ENCODE results near the gene SH3BP4.

SH3BP4 gene

GRCh38 chr2:234913208-234913626 is 38.6 kb upstream of the SH3BP4 start:
- H3K4me3 ChIP-seq (ENCODE audit: low read depth, low read length): no peak overlapping the region
- H3K27me3 ChIP-seq: no peaks in the 10 kb centered on the region
- no peaks in the 10 kb centered on the region for H3K4me1 ChIP-seq
- H3K9me3 ChIP-seq: no peaks in the 10 kb centered on the region
- H3K36me3 ChIP-seq: no peaks in the 10 kb centered on the region
- no peak for DNase-seq
- no peak for TF ChIP-seq CTCF (IDR thresholded peaks at IDR 0.05; ENCODE audit: low read depth, low read length)

DNA sequence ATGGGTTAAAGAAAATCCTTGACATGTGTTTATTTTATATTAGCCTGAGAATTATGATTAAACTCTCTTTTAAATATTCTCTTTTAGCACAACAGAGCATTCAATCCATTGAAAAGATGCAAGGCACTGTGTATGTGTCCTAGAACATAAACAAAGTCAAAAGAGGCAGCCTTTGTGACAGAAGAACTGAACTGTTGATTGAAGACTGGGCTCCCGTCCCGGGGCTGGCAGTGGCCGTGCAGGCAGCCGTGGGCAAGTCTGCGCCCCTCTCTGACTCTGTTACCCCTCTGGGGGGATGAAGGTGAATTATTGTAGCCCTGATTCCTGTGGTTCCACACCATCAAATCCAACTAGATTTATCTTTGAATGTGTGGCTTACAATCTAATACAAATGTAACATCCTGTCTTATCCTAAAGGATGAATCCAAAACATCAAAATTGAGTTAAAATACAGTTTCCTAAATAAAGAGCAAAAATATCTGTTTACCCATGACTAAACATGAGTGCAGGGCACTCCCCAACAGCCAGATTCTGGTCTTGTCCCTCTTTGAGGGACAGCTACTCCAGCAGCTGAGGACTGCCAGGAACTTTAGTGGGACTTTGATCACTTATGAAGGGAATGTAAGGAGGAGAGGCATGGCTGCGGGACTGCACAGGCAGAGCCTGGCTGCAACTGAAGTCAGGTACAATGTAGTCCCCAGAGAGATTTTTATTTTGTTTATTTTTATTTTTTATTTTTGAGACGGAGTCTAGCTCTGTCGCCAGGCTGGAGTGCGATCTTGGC is 37.3 kb upstream of the SH3BP4 start:
- TF ChIP-seq CTCF (IDR thresholded peaks at IDR 0.05; ENCODE audit: low read depth, low read length): no peak
- Histone ChIP-seq H3K9me3 (no peaks in the 10 kb centered on the region), H3K4me3 (ENCODE audit: low read depth, low read length) (no peak overlapping the region), H3K27me3 (no peaks in the 10 kb centered on the region), H3K36me3 (no peaks in the 10 kb centered on the region), H3K4me1 (no peaks in the 10 kb centered on the region)
- DNase-seq: no peak

- Histone ChIP-seq H3K9me3 (no peaks in the 10 kb centered on the region), H3K27me3 (no peaks in the 10 kb centered on the region), H3K4me3 (ENCODE audit: low read depth, low read length) (no peak overlapping the region), H3K36me3 (no peaks in the 10 kb centered on the region), H3K4me1 (no peaks in the 10 kb centered on the region)
- no peak for TF ChIP-seq CTCF (IDR thresholded peaks at IDR 0.05; ENCODE audit: low read depth, low read length)
- no peak for DNase-seq
Measured at GRCh38 chr2:234916674-234917073, 35.1 kb upstream of the SH3BP4 start.

DNA sequence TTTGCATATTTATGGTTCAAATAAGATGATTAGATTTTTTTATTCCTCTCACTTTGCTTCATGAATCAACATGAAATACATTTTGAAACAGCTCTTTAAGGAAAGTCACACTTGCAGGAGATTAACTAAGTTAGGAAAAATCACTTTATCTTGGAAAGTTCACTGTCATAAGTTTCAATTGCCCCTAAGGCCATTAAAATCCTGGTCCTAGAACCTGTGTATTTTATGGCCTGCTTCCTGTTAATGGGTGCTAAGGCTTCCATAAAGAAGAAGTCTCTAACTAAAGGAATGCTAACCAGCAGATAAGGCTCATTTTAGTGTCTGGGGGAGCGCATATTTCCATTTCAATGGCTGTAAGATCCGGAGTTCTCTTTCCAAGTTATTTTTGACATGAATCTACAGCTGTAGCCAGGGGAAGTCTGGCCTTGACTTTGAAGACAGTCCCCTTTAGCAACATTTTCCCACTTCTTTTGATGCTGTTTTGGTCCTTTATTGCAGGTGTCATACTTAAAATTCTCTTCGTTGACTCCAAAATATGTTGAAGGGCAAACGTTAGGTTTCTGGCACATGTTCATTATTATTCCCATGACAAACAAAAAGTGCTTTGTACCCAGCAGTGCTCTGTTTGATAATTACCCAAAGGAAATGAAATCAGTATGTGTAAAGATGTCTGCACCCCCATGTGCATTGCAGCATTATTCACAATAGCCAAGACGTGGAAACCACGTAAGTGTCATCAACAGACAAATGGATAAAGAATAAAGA is 34.4 kb upstream of the SH3BP4 start:
- TF ChIP-seq CTCF (IDR thresholded peaks at IDR 0.05; ENCODE audit: low read depth, low read length): no peak
- Histone ChIP-seq H3K4me3 (ENCODE audit: low read depth, low read length) (no peak overlapping the region), H3K9me3 (no peaks in the 10 kb centered on the region), H3K4me1 (no peaks in the 10 kb centered on the region), H3K27me3 (no peaks in the 10 kb centered on the region), H3K36me3 (no peaks in the 10 kb centered on the region)
- no peak for DNase-seq

GRCh38 chr2:234919711-234920110 is 32.1 kb upstream of the SH3BP4 start:
- no peak overlapping the region for H3K4me3 ChIP-seq (ENCODE audit: low read depth, low read length)
- no peaks in the 10 kb centered on the region for H3K27me3 ChIP-seq
- H3K9me3 ChIP-seq: no peaks in the 10 kb centered on the region
- TF ChIP-seq CTCF (IDR thresholded peaks at IDR 0.05; ENCODE audit: low read depth, low read length): no peak
- no peaks in the 10 kb centered on the region for H3K36me3 ChIP-seq
- DNase-seq: no peak
- no peaks in the 10 kb centered on the region for H3K4me1 ChIP-seq

GRCh38 chr2:234920836-234921235 is 31.0 kb upstream of the SH3BP4 start:
- Histone ChIP-seq H3K36me3 (no peaks in the 10 kb centered on the region), H3K9me3 (no peaks in the 10 kb centered on the region), H3K4me3 (ENCODE audit: low read depth, low read length) (no peak overlapping the region), H3K4me1 (no peaks in the 10 kb centered on the region), H3K27me3 (no peaks in the 10 kb centered on the region)
- DNase-seq: no peak
- TF ChIP-seq CTCF (IDR thresholded peaks at IDR 0.05; ENCODE audit: low read depth, low read length): no peak
